Dermis blood vessel endothelial cell (primary cell): Measurements from ENCODE around the gene TTLL9. TPM values are rescaled to one million over a fixed set of nuclear protein-coding genes. Genes with fewer than 3 reads are reported as not detected.

Source experiments
- DNase-seq: peaks from one replicate; pipeline ENCODE4 v3.0.0; 2010
- total RNA-seq: library from RNA; depleted of rRNA; stranded (reverse); fragments of >200 nt; gene quantifications from 2 replicates; pipeline ENCODE4 v1.2.3, GENCODE V29; 2014

Gene TTLL9
- total RNA-seq, 1 donor from 2014 or later: not detected

- peak; percentile 98 for DNase-seq
These were observed 81.4 kb downstream of the TTLL9 start, which contains the start of gene PDRG1 for GRCh38 chr20:31951530-31952453. PDRG1 (minus strand) TSS chr20:31952046; CDS start chr20:31951961, 85 bp downstream.

DNA sequence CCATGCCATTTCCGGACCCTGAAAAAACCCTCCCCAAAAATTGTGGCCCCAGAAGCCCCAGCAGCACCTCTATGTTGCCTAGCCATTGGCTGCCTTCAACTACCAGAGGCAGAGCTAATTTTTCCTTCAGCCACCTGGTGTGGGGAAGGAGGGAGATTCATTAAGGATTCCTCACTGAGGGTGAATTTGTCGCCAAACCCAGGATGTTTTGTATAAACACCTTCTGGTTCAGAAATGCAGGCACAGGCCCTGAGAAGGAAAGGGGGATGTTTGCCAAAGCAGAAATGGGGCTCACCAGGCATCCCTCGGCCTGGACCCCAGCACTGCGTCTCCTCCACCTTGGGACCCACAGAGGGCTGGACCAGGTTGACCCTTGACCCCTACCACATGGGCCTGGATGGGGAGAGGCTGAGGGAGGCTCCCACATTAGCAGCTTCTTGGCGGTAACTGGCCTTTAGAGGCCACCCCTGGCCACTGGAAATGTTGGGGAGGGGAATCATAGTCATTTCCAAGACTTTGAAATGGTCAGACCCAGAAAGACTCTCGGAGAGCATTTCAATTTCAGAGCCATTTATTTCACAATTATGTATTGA is 83.2 kb downstream of the TTLL9 start:
- no peak for DNase-seq

DNA sequence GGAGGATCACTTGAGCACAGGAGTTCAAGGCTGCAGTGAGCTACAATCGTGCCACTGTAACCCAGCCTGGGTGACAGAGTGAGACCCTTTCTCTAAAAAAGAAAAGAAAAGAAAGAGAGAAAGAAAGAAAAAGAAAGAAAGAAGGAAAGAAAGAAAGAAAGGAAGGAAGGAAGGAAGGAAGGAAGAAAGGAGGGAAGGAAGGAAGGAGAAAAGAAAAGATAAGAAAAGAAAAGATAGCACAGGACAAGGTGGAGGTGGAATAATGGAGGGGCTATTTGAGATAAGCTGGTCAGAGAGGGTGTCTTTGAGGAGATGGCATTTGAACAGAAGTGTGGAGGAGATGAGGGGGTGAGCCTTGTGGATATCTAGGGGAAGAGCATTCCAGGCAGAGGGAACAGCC is 84.1 kb downstream of the TTLL9 start:
- no peak for DNase-seq

DNA sequence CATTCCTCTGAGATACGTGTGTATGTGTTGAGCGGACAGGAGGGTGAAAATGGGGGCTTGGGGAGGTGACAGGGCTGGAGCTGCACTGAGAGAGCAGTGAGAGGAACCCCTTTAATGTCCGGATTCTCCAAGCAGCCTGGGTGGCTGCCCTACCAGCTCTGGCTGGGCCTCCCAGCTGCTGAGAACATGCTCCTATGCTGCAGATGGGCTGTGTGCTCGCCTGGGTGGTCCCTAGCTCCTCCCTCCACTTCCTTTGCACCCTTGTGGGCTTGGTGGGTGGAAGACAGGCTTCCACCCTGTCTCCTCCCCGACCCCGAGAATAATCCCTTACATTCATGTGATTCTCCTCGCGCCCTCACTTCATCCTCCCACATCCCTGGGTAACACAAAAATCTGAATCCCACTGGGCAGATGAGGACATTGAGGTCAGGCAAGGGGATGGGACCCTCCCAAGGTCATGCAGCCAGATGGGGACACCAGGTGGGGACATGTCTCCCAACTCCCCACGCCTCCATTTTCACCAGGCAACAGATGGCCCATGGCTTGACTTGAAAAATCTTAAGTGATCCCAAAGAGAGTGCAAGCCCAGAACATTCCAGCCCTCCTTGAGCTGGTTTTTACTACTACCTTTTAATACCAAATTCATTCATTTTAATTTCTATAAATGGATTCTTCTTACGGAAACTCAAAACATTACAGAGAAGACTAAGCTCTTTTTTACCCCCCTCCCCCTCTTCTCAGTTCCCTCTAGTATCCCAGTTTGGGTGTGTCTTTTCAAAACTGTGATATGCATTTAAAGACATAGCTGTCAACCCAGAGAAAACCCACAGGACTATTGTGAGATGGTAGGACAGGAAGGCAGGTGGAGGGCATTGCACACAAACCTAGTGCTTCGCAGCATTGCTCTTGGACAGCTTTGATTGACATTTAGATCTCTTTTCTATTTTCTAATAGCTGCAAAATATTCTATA is 86.4 kb downstream of the TTLL9 start:
- no peak for DNase-seq

DNA sequence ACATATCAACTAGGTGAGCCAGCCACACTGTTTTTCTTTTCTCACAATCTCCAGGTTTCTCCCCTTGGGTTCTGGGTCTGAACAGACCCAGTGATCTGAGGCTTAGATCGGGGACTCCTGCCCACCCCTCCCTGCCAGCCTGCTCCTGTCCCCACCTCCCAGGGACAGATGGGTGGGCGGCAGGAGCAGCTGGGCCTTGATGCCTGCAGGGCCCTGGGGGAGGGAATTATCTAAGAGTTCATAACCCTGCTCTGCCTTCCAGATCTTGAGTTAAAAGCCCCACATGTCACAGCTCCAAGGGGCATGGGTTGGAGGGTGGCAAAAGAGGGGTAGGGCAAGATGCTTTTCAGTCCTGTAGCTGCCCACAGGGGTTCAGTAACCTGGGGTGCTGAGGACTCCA is 92.3 kb downstream of the TTLL9 start:
- no peak for DNase-seq

DNA sequence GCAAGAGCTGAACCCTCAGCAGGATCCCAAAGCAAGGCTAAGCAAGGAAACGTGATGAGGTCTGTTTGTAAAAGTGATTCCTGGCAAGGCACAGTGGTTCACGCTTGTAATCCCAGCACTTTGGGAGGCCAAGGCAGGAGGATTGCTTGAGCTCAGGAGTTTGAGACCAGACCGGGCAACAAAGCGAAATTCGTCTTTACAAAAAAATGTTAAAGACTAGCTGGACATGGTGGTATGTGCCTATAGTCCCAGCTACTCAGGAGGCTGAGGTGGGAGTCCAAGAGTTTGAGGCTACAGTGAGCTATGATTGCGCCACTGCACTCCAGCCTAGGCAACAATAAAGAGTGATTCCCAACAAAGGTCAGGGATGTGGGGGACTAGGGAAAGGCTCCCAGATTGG is 93.5 kb downstream of the TTLL9 start:
- no peak for DNase-seq

DNA sequence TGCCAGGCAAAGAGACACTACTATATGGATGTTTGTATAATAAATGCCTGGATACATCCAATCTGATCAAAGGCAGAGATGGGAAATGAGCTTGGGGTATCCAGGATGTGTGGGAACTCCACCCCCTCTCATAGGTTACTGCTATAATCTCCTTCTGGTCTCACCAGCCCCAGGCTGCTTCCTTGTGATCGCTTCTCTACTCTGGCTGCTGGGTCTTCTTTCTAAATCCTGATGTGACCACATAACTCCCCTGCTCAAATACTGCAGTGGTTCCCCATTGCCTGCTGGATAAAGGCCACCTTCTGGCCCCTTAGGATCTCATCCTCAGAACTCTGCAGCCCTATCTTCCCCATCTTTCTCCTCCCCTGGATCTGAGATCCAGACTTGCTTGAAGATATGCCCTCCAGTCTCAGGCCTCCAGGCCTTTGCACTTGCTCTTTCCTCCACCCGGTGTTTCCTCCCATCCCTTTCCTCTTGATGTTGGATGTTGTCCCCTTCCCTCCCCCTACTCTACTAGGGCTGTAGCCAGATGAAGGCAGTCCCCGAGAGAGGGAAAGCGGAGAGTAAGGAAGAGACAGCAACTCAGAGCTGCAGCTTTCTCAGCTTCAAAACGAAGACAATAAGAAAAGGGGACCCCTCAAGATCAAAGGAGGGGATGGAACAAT is 96.7 kb downstream of the TTLL9 start:
- DNase-seq: no peak

DNA sequence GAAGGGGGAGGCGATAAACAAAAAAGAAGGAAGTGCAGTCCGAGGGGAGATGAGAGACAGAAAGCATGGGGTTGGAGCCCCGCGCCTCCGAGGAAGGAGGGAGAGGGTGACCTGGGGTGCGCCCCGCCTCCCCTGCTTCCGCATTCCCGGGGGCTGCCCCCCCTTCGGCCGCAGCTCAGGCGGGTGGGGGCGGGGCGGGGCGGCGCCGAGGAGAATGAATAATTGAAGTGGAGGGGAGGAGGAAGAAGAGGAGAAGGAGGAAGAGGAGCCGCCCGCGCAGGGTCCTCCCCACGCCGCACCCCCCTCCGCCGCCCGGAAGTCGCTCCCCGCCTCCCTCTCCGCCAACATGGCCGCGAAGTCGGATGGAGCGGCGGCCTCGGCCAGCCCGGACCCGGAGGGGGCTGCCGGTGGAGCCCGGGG is 97.4 kb downstream of the TTLL9 start, which contains the start of gene XKR7:
TSS of gene XKR7 (plus strand) at position 322 of the 420 bp plus-strand sequence. CDS start at position 347, 25 bp downstream.
- DNase-seq: no peak

- peak; percentile 81 for DNase-seq
These were observed 98.1 kb downstream of the TTLL9 start for GRCh38 chr20:31968291-31969126.

DNA sequence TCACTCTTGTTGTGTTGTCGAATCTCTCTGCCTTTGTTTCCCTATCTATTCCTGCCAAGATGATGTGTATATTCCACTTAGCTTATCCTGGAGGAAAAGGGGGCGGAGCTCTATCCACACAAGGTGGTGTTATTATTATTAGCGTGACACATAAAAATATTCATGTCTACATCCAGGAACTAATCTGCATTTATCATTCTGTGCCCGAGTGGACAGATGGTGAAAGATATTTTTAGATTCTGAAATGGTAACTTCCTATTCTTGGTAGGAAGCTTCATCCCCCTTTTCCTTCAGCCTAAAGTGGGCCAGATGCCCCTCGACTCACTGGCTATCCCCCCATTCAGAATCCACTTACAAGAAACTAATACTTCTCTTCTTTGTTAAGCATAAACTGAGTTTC is 99.6 kb downstream of the TTLL9 start:
- no peak for DNase-seq

GRCh38 chr20:31972471-31973021 is 102.1 kb downstream of the TTLL9 start:
- no peak for DNase-seq

- no peak for DNase-seq
These were observed 103.9 kb downstream of the TTLL9 start for GRCh38 chr20:31974296-31974695.

GRCh38 chr20:31974951-31975487 is 104.6 kb downstream of the TTLL9 start:
- DNase-seq: no peak

GRCh38 chr20:31975874-31976273 is 105.4 kb downstream of the TTLL9 start:
- DNase-seq: no peak

DNA sequence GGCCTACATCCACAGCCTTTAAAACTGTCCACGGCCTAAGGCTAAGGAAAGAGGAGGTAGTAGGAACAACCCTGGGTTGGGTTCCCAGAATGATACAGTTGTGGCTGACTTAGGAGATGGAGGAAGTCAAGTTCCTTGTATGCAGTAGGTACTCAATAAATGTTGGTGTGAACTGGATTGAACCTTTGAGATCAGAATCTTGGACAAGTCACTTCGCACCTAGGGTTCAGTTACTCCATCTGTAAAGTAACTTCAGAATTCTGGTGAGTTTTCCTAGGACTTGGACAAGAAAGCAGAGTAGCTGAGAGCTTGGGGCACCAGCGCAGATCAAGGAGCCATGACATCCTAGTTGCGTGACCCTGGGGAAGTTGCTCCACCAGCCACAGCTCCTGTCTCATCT is 106.6 kb downstream of the TTLL9 start:
- no peak for DNase-seq

GRCh38 chr20:31979713-31980426 is 109.4 kb downstream of the TTLL9 start:
- no peak for DNase-seq

DNA sequence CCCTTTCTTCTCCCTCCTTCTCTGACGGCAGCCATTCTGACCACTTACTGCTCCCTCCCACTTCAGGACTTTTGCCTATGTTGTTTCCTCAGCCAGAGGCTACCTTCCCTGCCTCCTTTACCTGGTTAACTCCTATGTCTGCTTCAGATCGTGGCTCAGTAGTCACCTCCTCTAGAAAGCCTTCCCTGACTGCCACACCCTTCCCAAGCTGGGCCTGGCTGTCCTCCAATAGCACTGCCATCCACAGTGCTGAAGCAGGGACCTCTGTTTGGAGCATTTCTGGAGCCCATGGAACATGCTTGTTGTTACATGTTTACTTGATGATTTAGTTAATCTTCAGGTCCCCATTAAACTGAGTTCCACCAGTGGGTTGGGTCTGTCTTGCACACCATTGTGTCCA is 111.3 kb downstream of the TTLL9 start:
- DNase-seq: no peak

DNA sequence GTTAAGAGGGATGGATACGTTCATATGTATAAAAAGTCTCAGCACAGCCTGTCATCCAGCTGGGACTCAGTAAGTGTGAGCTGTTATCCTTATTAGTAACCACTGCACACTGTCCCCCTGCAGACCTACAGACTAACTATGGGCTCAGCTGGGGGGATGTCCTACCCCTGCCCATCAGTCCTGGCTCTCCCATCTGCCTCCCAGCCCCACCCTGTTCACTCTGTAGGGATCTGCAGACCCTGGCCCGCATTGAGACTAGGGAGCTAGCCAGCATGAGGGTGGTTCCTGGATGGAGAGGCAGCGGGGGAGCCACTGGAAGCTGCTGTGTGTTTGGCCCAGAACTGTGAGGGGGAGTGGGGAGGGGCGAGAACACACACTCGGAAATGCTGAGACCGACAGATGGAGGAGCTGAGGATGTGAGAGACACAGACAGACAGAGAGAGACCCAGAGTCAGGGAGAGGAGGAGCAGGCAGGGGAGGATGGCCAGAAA is 114.6 kb downstream of the TTLL9 start:
- no peak for DNase-seq

DNA sequence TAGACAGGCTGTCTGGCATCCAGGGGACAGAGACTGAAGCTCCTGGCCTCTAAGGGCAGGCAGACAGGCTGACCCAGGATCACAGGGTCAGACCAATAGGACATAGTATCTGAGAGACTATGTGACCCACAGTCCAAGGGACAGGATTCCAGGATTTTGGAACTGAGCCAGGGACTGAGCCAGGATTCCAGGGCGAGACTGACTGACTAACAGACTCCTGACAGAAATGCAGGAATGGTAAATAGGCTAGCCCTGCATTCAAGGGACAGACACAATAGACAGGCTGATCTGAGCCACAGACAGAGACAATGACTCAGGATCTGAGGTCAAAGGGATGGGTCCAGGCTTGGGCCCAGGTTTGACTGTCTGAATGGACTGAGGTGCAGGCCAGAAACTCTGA is 117.3 kb downstream of the TTLL9 start:
- DNase-seq: peak; percentile 64
